Colonic mucosa (tissue), 4 donors: ENCODE results near the gene SH2D3C. TPM values are rescaled to one million over a fixed set of nuclear protein-coding genes. Genes with fewer than 3 reads are reported as not detected.

Experiments used
- DNase-seq: peaks from one replicate; pipeline ENCODE4 v3.0.0-alpha.2; 2020
- H3K27ac ChIP-seq: fragments of 200-600 bp; one replicate; pipeline ENCODE4 v1.8.0; 2021
- H3K27me3 ChIP-seq: fragments of 200-600 bp; one replicate; pipeline ENCODE4 v1.8.0; 2021
- H3K36me3 ChIP-seq: fragments of 200-600 bp; one replicate; pipeline ENCODE4 v1.8.0; 2021
- H3K4me1 ChIP-seq: fragments of 200-600 bp; one replicate; pipeline ENCODE4 v1.8.0; 2021; ENCODE audit warnings: mild to moderate bottlenecking
- H3K4me3 ChIP-seq: fragments of 200-600 bp; one replicate; pipeline ENCODE4 v1.8.0; 2021
- H3K9ac ChIP-seq, 2 donors: one replicate each; pipeline ENCODE4 v1.7.0; 2013; ENCODE audit warnings: control low read depth in 2 of 2, low read depth in 2 of 2, low read length in 2 of 2
- H3K9me3 ChIP-seq: fragments of 200-600 bp; one replicate; pipeline ENCODE4 v1.8.0; 2021
- CTCF ChIP-seq: fragments of 200-600 bp; IDR thresholded peaks from one replicate; pipeline ENCODE4 v1.8.0; 2022; ENCODE audit warnings: antibody characterized with exemption, mild to moderate bottlenecking
- intact Hi-C: fragments of 100-400 bp; cut with DNase I; formaldehyde crosslinking; loops from one replicate; pipeline ENCODE4 v1.14.1; 2022
- total RNA-seq, 2 donors: library from RNA; stranded (reverse); fragmentation: NEBNext Ultra II Directional in 1 of 2; extraction: Animal tissue kit (Norgen Biotek cat#: 25700) in 1 of 2; gene quantifications; one replicate each; pipeline ENCODE4 v1.2.1, GENCODE V29; 2021
- donor health status: healthy.
- donor health status: DM: no; HTN: no; CAD: no.
- donor health status: DM: no; HTN: no; CAD: no.

Gene SH2D3C
- total RNA-seq, 2 donors from 2014 or later, result 3.5 TPM

GRCh38 chr9:127765418-127765817, 13.0 kb downstream of the SH2D3C start:
- no peaks in the 10 kb centered on the region for H3K36me3 ChIP-seq
- H3K4me1 ChIP-seq, result peaks cover under 1% of the 10 kb centered on the region
- no peaks in the 10 kb centered on the region for H3K9me3 ChIP-seq
- H3K9ac ChIP-seq, result no peak overlapping the region
- no peaks in the 10 kb centered on the region for H3K27me3 ChIP-seq
- no peak overlapping the region for H3K4me3 ChIP-seq
- no peak overlapping the region for H3K27ac ChIP-seq
- DNase-seq, result no peak
- intact Hi-C loops, result no loop called here
- no peak for TF ChIP-seq CTCF

- no peak overlapping the region for H3K27ac ChIP-seq
- intact Hi-C loops, result no loop called here
- TF ChIP-seq CTCF, result peak; percentile 43
- no peaks in the 10 kb centered on the region for H3K4me1 ChIP-seq
- H3K27me3 ChIP-seq, result no peaks in the 10 kb centered on the region
- H3K36me3 ChIP-seq, result no peaks in the 10 kb centered on the region
- H3K4me3 ChIP-seq, result no peak overlapping the region
- H3K9me3 ChIP-seq, result no peaks in the 10 kb centered on the region
- peak overlapping the region in 1 of 2 donors; percentile 12 for H3K9ac ChIP-seq
- DNase-seq, result no peak
Measured at GRCh38 chr9:127763918-127764384, 14.5 kb downstream of the SH2D3C start.

- no peaks in the 10 kb centered on the region for H3K4me1 ChIP-seq
- no peak overlapping the region for H3K9ac ChIP-seq
- intact Hi-C loops, result no loop called here
- H3K27me3 ChIP-seq, result no peaks in the 10 kb centered on the region
- no peak overlapping the region for H3K27ac ChIP-seq
- H3K9me3 ChIP-seq, result no peaks in the 10 kb centered on the region
- no peak for DNase-seq
- no peak overlapping the region for H3K4me3 ChIP-seq
- H3K36me3 ChIP-seq, result no peaks in the 10 kb centered on the region
- no peak for TF ChIP-seq CTCF
Measured at GRCh38 chr9:127762111-127762676, 16.3 kb downstream of the SH2D3C start.

- Histone ChIP-seq H3K27me3 (no peaks in the 10 kb centered on the region), H3K4me3 (no peak overlapping the region), H3K4me1 (no peaks in the 10 kb centered on the region), H3K36me3 (no peaks in the 10 kb centered on the region), H3K9ac (no peak overlapping the region), H3K9me3 (no peaks in the 10 kb centered on the region), H3K27ac (no peak overlapping the region)
- TF ChIP-seq CTCF, result no peak
- intact Hi-C loops, result no loop called here
- DNase-seq, result no peak
Measured at GRCh38 chr9:127761491-127761956, 16.9 kb downstream of the SH2D3C start.

GRCh38 chr9:127761061-127761460, 17.4 kb downstream of the SH2D3C start:
- Histone ChIP-seq H3K4me3 (no peak overlapping the region), H3K9ac (no peak overlapping the region), H3K27me3 (no peaks in the 10 kb centered on the region), H3K27ac (no peak overlapping the region), H3K36me3 (no peaks in the 10 kb centered on the region), H3K9me3 (no peaks in the 10 kb centered on the region), H3K4me1 (no peaks in the 10 kb centered on the region)
- TF ChIP-seq CTCF, result no peak
- DNase-seq, result no peak
- intact Hi-C loops, result no loop called here
